Thyroid gland (tissue), 4 donors: ENCODE results near the gene PDSS1. TPM values are rescaled to one million over a fixed set of nuclear protein-coding genes. Genes with fewer than 3 reads are reported as not detected.
A peak's percentile ranks its signal among the peaks of the same experiment; 100 is the strongest.
"Not testable (repeated sequence)": the region's sequence is repeated elsewhere in the genome, so short reads cannot be mapped to it uniquely, and the experiment has no call there.

Source experiments
- DNase-seq, 2 donors: peaks; one replicate each; pipeline ENCODE4 v3.0.0-alpha.2; 2019
- H3K27ac ChIP-seq, 3 donors: fragments of 200-600 bp; sonication (generic); 1 replicate in 2 of 3; 2 replicates in 1 of 3; pipeline ENCODE4 v1.5.1; 2016 to 2019; ENCODE audit warnings: mild to moderate bottlenecking in 1 of 3, moderate library complexity in 1 of 3
- H3K27me3 ChIP-seq: fragments of 200-600 bp; sonication (generic); one replicate; pipeline ENCODE4 v1.5.1; 2019
- H3K36me3 ChIP-seq, 2 donors: fragments of 200-600 bp; sonication (generic); one replicate each; pipeline ENCODE4 v1.5.1; 2016 to 2019
- H3K4me1 ChIP-seq, 2 donors: fragments of 200-600 bp; sonication (generic); one replicate each; pipeline ENCODE4 v1.5.1; 2017 to 2019
- H3K4me3 ChIP-seq, 3 donors: fragments of 200-600 bp; sonication (generic); replicated peaks in 1 of 3; 1 replicate in 2 of 3; 2 replicates in 1 of 3; pipeline ENCODE4 v1.5.1; 2016; ENCODE audit warnings: mild to moderate bottlenecking in 1 of 3
- H3K9me3 ChIP-seq: fragments of 200-600 bp; sonication (generic); one replicate; pipeline ENCODE4 v1.5.1; 2017
- CTCF ChIP-seq, 6 experiments: fragments of 200-600 bp in 3 of 6; fragments of 450-650 bp in 3 of 6; sonication (generic) in 3 of 6; IDR thresholded peaks; one replicate each; pipeline ENCODE4 v1.5.1; 2016 to 2019; ENCODE audit warnings: antibody characterized with exemption in 6 of 6, mild to moderate bottlenecking in 2 of 6, inconsistent platforms in 1 of 6, moderate library complexity in 1 of 6
- POLR2A ChIP-seq, 2 donors: fragments of 450-650 bp; IDR thresholded peaks; one replicate each; pipeline ENCODE4 v1.6.1; 2017; ENCODE audit warnings: antibody characterized with exemption in 2 of 2, mild to moderate bottlenecking in 2 of 2, moderate library complexity in 1 of 2
- WGBS, 2 donors: methylation state at CpG; one replicate each; pipeline ENCODE4 v1.1.5; 2017; 5-methylcytosine and 5-hydroxymethylcytosine counted together
- intact Hi-C: fragments of 100-400 bp; cut with DNase I; formaldehyde crosslinking; loops from one replicate; pipeline ENCODE4 v1.15.1; 2023
- total RNA-seq, 4 donors: library from RNA; depleted of rRNA; stranded (reverse); fragments of >200 nt; gene quantifications; one replicate each; pipeline ENCODE4 v1.2.3, GENCODE V29; 2016

PDSS1 gene
- 10 to 100 TPM in 1 of 4 donors, 1 to 10 TPM in 3; 2.7 to 15.0 (median 3.6) TPM for total RNA-seq

GRCh38 chr10:26697163-26697921 is at the start of gene PDSS1:
PDSS1 (plus strand) TSS chr10:26697701; CDS start chr10:26697712, 11 bp downstream.
- Histone ChIP-seq H3K4me3 (peak within 1 kb of the TSS; percentile 87 to 93 (median 88)), H3K27ac (peak within 1 kb of the TSS; percentile 86 to 96 (median 95)), H3K27me3 (no peaks in the 10 kb centered on the region), H3K9me3 (no peaks in the 10 kb centered on the region), H3K36me3 (no peaks in the 10 kb centered on the region), H3K4me1 (peaks cover 8% of the 10 kb centered on the region in 2 donors)
- intact Hi-C loops, result no loop called here
- 0% methylated on average over 14 to 20 of the region's 82 CpGs for WGBS, 2 donors
- TF ChIP-seq CTCF (IDR thresholded peaks at IDR 0.05) (no peak), POLR2A (IDR thresholded peaks at IDR 0.05) (peak in 1 of 2 donors; percentile 63)
- peak; percentile 64 to 71 for DNase-seq

GRCh38 chr10:26648245-26648636 is 49.3 kb upstream of the PDSS1 start:
- intact Hi-C loops, result loop anchor here (10.0 kb wide), 1 partner anchor 677 kb away; no protein-coding TSS in a partner anchor
- WGBS, 2 donors, result 65 to 76% methylated on average over 3 of the region's 3 CpGs

GRCh38 chr10:26650406-26650805 is 47.1 kb upstream of the PDSS1 start:
- H3K36me3 ChIP-seq, result no peaks in the 10 kb centered on the region
- H3K27ac ChIP-seq, result no peak overlapping the region
- no peaks in the 10 kb centered on the region for H3K27me3 ChIP-seq
- WGBS, 2 donors, result 72% methylated on average over 4 of the region's 4 CpGs
- TF ChIP-seq POLR2A (IDR thresholded peaks at IDR 0.05) (no peak), CTCF (IDR thresholded peaks at IDR 0.05) (no peak)
- intact Hi-C loops, result no loop called here
- no peak for DNase-seq
- H3K9me3 ChIP-seq, result no peaks in the 10 kb centered on the region
- no peaks in the 10 kb centered on the region for H3K4me1 ChIP-seq
- H3K4me3 ChIP-seq, result no peak overlapping the region

More at GRCh38 chr10:26648245-26648636, 49.3 kb upstream of the PDSS1 start:
- not testable (repeated sequence) for H3K36me3 ChIP-seq, H3K27me3 ChIP-seq, H3K9me3 ChIP-seq, H3K27ac ChIP-seq, H3K4me3 ChIP-seq, DNase-seq, H3K4me1 ChIP-seq

- H3K4me3 ChIP-seq, DNase-seq, H3K4me1 ChIP-seq, intact Hi-C loops, H3K9me3 ChIP-seq, H3K27ac ChIP-seq, H3K27me3 ChIP-seq, H3K36me3 ChIP-seq: not testable (repeated sequence)
- 63 to 69% methylated on average over 2 of the region's 2 CpGs for WGBS, 2 donors
Observed at GRCh38 chr10:26651476-26651875, 46.0 kb upstream of the PDSS1 start.

- no peak overlapping the region for H3K27ac ChIP-seq
- no peaks in the 10 kb centered on the region for H3K27me3 ChIP-seq
- H3K4me1 ChIP-seq, result no peaks in the 10 kb centered on the region
Observed at GRCh38 chr10:26653004-26653403, 44.5 kb upstream of the PDSS1 start.

More at GRCh38 chr10:26653004-26653403, 44.5 kb upstream of the PDSS1 start:
- TF ChIP-seq POLR2A (IDR thresholded peaks at IDR 0.05) (no peak), CTCF (IDR thresholded peaks at IDR 0.05) (no peak)
- no peaks in the 10 kb centered on the region for H3K36me3 ChIP-seq
- no peak for DNase-seq
- no peak overlapping the region for H3K4me3 ChIP-seq
- H3K9me3 ChIP-seq, result no peaks in the 10 kb centered on the region
- 90 to 93% methylated on average over 14 to 16 of the region's 18 CpGs for WGBS, 2 donors
- intact Hi-C loops, result no loop called here
